Panc1 (cell line): ENCODE data around the gene PCDHGA1. TPM values are rescaled to one million over a fixed set of nuclear protein-coding genes. Genes with fewer than 3 reads are reported as not detected.
A peak's percentile ranks its signal among the peaks of the same experiment; 100 is the strongest.

Source experiments
- ATAC-seq: fragments of 200-7000 bp; cut with Tn5 transposase; 2 replicates; pipeline ENCODE4 v1.9.1; 2020; ENCODE audit warnings: mild to moderate bottlenecking, moderate library complexity
- BruUV-seq: library from RNA; stranded (reverse); fragments of 400-500 nt; replicated peaks from 2 replicates; lab custom pipeline; 2021; lab: Mats Ljungman, UMichigan
- CTCF ChIA-PET: fragments of 300-600 bp; sonication (Branson Sonifier 250); formaldehyde crosslinking; loops from one replicate; lab custom pipeline; 2022; ENCODE audit warnings: antibody characterized with exemption; lab: Charles Lee
- POLR2A ChIA-PET: fragments of 300-600 bp; sonication (Branson Sonifier 250); formaldehyde crosslinking; loops from one replicate; lab custom pipeline; 2022; ENCODE audit warnings: antibody characterized with exemption; lab: Charles Lee
- DNase-seq: peaks from one replicate; pipeline ENCODE4 v3.0.0-alpha.2; 2010; ENCODE audit warnings: low read depth, low spot score
- H3K27ac ChIP-seq: 2 replicates; pipeline ENCODE4 v1.5.1; 2011; ENCODE audit warnings: mild to moderate bottlenecking, low read length, inconsistent platforms
- H3K27me3 ChIP-seq: fragments of 200-500 bp; sonication (Bioruptor generic); 2 replicates; pipeline ENCODE4 v1.6.0; 2014; ENCODE audit warnings: low read length, inconsistent platforms; ENCODE audit not compliant: control insufficient read depth, insufficient read depth
- H3K36me3 ChIP-seq: fragments of 200-500 bp; sonication (Bioruptor generic); 2 replicates; pipeline ENCODE4 v1.5.1; 2014; ENCODE audit warnings: inconsistent platforms, mild to moderate bottlenecking, low read length, moderate library complexity; ENCODE audit not compliant: control insufficient read depth, insufficient read depth
- H3K4me1 ChIP-seq: 2 replicates; pipeline ENCODE4 v1.5.1; 2011; ENCODE audit warnings: inconsistent platforms, mild to moderate bottlenecking, low read length, moderate library complexity; ENCODE audit not compliant: control insufficient read depth, insufficient read depth
- H3K4me3 ChIP-seq, 2 experiments: 2 replicates each; pipeline ENCODE4 v1.5.1; 2011 to 2012; ENCODE audit warnings: low read depth in 2 of 2, low read length in 2 of 2, mild to moderate bottlenecking in 2 of 2, inconsistent platforms in 1 of 2, moderate library complexity in 1 of 2
- H3K9me3 ChIP-seq: fragments of 200-500 bp; sonication (Bioruptor generic); 2 replicates; pipeline ENCODE4 v1.5.1; 2014; ENCODE audit warnings: low read depth, mild to moderate bottlenecking, inconsistent platforms, low read length, moderate library complexity; ENCODE audit not compliant: control insufficient read depth, insufficient read depth
- POLR2AphosphoS5 ChIP-seq: IDR thresholded peaks from 2 replicates; pipeline ENCODE4 v1.6.1; 2012; ENCODE audit warnings: mild to moderate bottlenecking, low read depth, low read length, moderate library complexity
- REST ChIP-seq, 2 experiments: IDR thresholded peaks; 2 replicates each; pipeline ENCODE4 v1.6.1; 2011 to 2012; ENCODE audit warnings: low read depth in 2 of 2, control low read depth in 1 of 2, low read length in 1 of 2, mild to moderate bottlenecking in 1 of 2, moderate library complexity in 1 of 2; ENCODE audit not compliant: insufficient read depth in 1 of 2
- SIN3A ChIP-seq: IDR thresholded peaks from 2 replicates; pipeline ENCODE4 v1.6.1; 2012; ENCODE audit warnings: low read depth, mild to moderate bottlenecking, low read length, moderate library complexity, borderline replicate concordance; ENCODE audit not compliant: insufficient read depth
- TCF7L2 ChIP-seq: IDR thresholded peaks from 2 replicates; pipeline ENCODE4 v1.6.1; 2011; ENCODE audit warnings: mild to moderate bottlenecking, low read depth, low read length, inconsistent platforms
- in situ Hi-C: cut with HindIII; loops from 2 replicates; pipeline ENCODE4 v1.10.0; 2016; ENCODE audit warnings: low sequenced_read_pairs, low pct_unique_long_range_greater_than_20kb
- intact Hi-C: fragments of 100-400 bp; cut with micrococcal nuclease; formaldehyde crosslinking; loops from one replicate; pipeline ENCODE4 v1.10.0; 2022; ENCODE audit not compliant: unreplicated experiment
- total RNA-seq: library from RNA; stranded (reverse); gene quantifications from one replicate; pipeline ENCODE4 v1.2.1, GENCODE V29; 2021; ENCODE audit not compliant: unreplicated experiment
- TF ChIP-seq, protein P1 (sequence below): fragments of 450-650 bp; IDR thresholded peaks from 2 replicates; pipeline ENCODE4 v1.5.1; 2017; ENCODE audit warnings: mild to moderate bottlenecking

PCDHGA1 gene
- total RNA-seq, 1 experiment from 2014 or later, result 0.92 TPM

DNA sequence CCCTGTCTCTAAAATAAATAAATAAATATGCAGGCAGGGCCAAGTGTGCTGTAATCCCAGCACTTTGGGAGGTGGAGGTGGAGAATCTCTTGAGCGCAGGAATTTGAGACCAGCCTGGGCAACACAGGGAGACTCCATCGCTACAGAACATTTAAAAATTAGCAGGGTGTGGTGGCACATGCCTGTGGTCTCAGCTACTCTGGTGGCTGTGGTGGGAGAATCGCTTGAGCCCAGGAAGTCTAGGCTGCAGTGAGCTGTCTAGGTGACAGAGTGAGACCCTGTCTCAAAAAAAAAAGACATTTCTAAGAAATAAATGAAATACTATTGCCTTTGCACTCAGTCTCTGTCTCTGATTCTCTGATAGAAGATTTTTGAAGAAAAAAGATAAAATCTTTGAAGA is 81.3 kb downstream of the PCDHGA1 start:
- DNase-seq (no peak), ATAC-seq (no peak)
- intact Hi-C loops (loop anchor here (5.0 to 10.0 kb wide), 2 partner anchors 47 to 189 kb away; partner anchors contain the start of genes PCDHB14 and PCDHGA5), in situ Hi-C loops (no loop called here)
- H3K4me3 ChIP-seq, result no peak overlapping the region
- no peak overlapping the region for H3K27ac ChIP-seq
- no peak for TF ChIP-seq TCF7L2
- TF ChIP-seq SIN3A, result no peak
- TF ChIP-seq, protein P1, sequence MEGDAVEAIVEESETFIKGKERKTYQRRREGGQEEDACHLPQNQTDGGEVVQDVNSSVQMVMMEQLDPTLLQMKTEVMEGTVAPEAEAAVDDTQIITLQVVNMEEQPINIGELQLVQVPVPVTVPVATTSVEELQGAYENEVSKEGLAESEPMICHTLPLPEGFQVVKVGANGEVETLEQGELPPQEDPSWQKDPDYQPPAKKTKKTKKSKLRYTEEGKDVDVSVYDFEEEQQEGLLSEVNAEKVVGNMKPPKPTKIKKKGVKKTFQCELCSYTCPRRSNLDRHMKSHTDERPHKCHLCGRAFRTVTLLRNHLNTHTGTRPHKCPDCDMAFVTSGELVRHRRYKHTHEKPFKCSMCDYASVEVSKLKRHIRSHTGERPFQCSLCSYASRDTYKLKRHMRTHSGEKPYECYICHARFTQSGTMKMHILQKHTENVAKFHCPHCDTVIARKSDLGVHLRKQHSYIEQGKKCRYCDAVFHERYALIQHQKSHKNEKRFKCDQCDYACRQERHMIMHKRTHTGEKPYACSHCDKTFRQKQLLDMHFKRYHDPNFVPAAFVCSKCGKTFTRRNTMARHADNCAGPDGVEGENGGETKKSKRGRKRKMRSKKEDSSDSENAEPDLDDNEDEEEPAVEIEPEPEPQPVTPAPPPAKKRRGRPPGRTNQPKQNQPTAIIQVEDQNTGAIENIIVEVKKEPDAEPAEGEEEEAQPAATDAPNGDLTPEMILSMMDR, result no peak
- TF ChIP-seq REST (IDR thresholded peaks at IDR 0.05; ENCODE audit: insufficient read depth in 1 of 2, low read depth in 2 of 2, low read length in 1 of 2), result no peak
- no peak for TF ChIP-seq POLR2AphosphoS5
- no peaks in the 10 kb centered on the region for H3K4me1 ChIP-seq
- H3K9me3 ChIP-seq, result no peaks in the 10 kb centered on the region
- CTCF ChIA-PET, result no interaction called here
- H3K36me3 ChIP-seq, result no peaks in the 10 kb centered on the region
- no TSS peak for BruUV-seq
- POLR2A ChIA-PET, result no interaction called here
- no peaks in the 10 kb centered on the region for H3K27me3 ChIP-seq

GRCh38 chr5:141412854-141413539 is 82.7 kb downstream of the PCDHGA1 start, which contains the start of gene PCDHGA10:
Gene PCDHGA10, plus strand, starts transcription at chr5:141412987. Its CDS starts 189 bp downstream, at chr5:141413176.
- CTCF ChIA-PET, result interaction anchor here (0.5 to 2.2 kb wide), 17 partner anchors 17 to 244 kb away, joined by 3 to 11 read pairs (median 4); partner anchors contain the start of genes PCDHB11, PCDHB14, PCDHGA1 and PCDHGA12
- DNase-seq (no peak), ATAC-seq (peak; percentile 72)
- peak within 1 kb of the TSS in 1 of 2 experiments; percentile 7; a peak in 1 of 4 replicates for H3K4me3 ChIP-seq
- H3K36me3 ChIP-seq, result no peaks in the 10 kb centered on the region
- in situ Hi-C loops (no loop called here), intact Hi-C loops (loop anchor here (2.0 to 10.0 kb wide), 3 partner anchors 48 to 191 kb away; partner anchors contain the start of genes PCDHB14 and PCDHGA5)
- POLR2A ChIA-PET, result no interaction called here
- no peaks in the 10 kb centered on the region for H3K27me3 ChIP-seq
- TF ChIP-seq, protein P1, result peak; percentile 87
- TF ChIP-seq REST (IDR thresholded peaks at IDR 0.05; ENCODE audit: insufficient read depth in 1 of 2, low read depth in 2 of 2, low read length in 1 of 2), result no peak
- H3K27ac ChIP-seq, result no peak within 1 kb of the TSS
- H3K9me3 ChIP-seq, result no peaks in the 10 kb centered on the region
- H3K4me1 ChIP-seq, result no peaks in the 10 kb centered on the region
- BruUV-seq, result no TSS peak
